Activated T-cell treated with anti-CD3 and anti-CD28 coated beads, Interleukin-2, amount 50 U/mL, for 4 hours (primary cell): Measurements from ENCODE around the gene PCDHB1. TPM values are rescaled to one million over a fixed set of nuclear protein-coding genes. Genes with fewer than 3 reads are reported as not detected.
"Not testable (repeated sequence)": the region's sequence is repeated elsewhere in the genome, so short reads cannot be mapped to it uniquely, and the experiment has no call there.

ENCODE experiments used
- ATAC-seq, 2 donors: fragments of 200-7000 bp; cut with Tn5 transposase; one replicate each; pipeline ENCODE4 v1.10.0; 2021
- DNase-seq: peaks from one replicate; pipeline ENCODE4 v3.0.0-alpha.2; 2020
- H3K27me3 Mint-ChIP-seq: one replicate; pipeline ENCODE4 v1.8.0; 2021; ENCODE audit warnings: low read depth, mixed read lengths
- H3K36me3 Mint-ChIP-seq: one replicate; pipeline ENCODE4 v1.8.0; 2022; ENCODE audit warnings: mixed read lengths; ENCODE audit not compliant: insufficient read depth
- H3K4me1 Mint-ChIP-seq: one replicate; pipeline ENCODE4 v1.8.0; 2021; ENCODE audit warnings: low read depth, mixed read lengths
- H3K4me3 Mint-ChIP-seq: one replicate; pipeline ENCODE4 v1.8.0; 2021; ENCODE audit warnings: mild to moderate bottlenecking, moderate library complexity, mixed read lengths
- H3K9me3 Mint-ChIP-seq: one replicate; pipeline ENCODE4 v1.8.0; 2021; ENCODE audit warnings: mixed read lengths
- total RNA-seq, 3 donors: library from RNA; stranded (reverse); gene quantifications; one replicate each; pipeline ENCODE4 v1.2.1, GENCODE V29; 2021

PCDHB1 gene
- total RNA-seq, 3 donors from 2014 or later, result not detected

DNA sequence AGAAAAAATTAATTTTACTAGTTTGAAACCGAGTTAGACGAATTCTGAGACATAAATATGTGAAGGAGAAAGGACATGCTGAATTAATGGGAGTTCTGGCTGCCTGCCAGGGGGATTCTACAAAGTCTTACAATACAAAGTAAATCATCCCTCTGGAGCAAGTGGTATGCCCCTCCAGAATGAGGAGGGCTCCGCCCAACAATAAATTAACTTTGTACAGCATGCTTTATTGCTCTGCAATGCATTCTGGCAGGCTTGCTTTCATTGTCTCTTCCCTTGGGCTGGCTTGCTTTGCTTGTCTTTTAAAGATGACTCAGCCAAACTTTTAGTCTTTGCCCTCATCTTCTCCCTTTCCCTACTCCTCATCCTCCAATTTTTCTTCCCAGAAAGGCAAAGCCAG is 11.7 kb upstream of the PCDHB1 start:
- no peak overlapping the region for H3K4me3 Mint-ChIP-seq
- no peak for ATAC-seq
- H3K36me3 Mint-ChIP-seq, result no peaks in the 10 kb centered on the region
- no peaks in the 10 kb centered on the region for H3K9me3 Mint-ChIP-seq
- no peaks in the 10 kb centered on the region for H3K4me1 Mint-ChIP-seq
- H3K27me3 Mint-ChIP-seq, result no peaks in the 10 kb centered on the region
- no peak for DNase-seq

- Mint-ChIP-seq H3K27me3 (peaks cover 4% of the 10 kb centered on the region), H3K4me1 (no peaks in the 10 kb centered on the region), H3K36me3 (no peaks in the 10 kb centered on the region), H3K4me3 (no peak overlapping the region), H3K9me3 (no peaks in the 10 kb centered on the region)
- DNase-seq, result no peak
- no peak for ATAC-seq
Observed at GRCh38 chr5:141040093-141040770, 10.9 kb upstream of the PCDHB1 start.

- peaks cover 9% of the 10 kb centered on the region for H3K27me3 Mint-ChIP-seq
- H3K4me3 Mint-ChIP-seq, result no peak overlapping the region
- no peaks in the 10 kb centered on the region for H3K4me1 Mint-ChIP-seq
- DNase-seq (peak; percentile 14), ATAC-seq (peak; percentile 52 to 55)
- H3K9me3 Mint-ChIP-seq, result no peaks in the 10 kb centered on the region
- H3K36me3 Mint-ChIP-seq, result no peaks in the 10 kb centered on the region
Observed at GRCh38 chr5:141040771-141041426, 10.3 kb upstream of the PCDHB1 start.

DNA sequence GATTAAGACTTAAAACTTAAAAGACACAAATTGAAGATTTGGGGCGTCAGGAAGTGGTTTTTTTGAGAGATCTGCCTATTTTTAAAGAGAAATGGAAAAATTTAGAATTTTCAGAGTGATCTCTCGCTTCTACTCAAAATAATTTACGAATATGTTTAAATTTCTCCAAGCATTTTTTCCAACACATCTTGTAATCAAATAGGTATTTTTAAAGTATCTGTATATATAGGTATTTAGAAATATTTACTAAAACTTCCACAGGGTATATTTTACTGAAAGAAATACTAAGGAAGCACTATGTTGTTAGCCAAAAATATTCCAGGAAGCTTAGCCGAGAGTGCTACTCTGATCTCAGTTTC is 9.8 kb upstream of the PCDHB1 start:
- no peak overlapping the region for H3K4me3 Mint-ChIP-seq
- no peaks in the 10 kb centered on the region for H3K36me3 Mint-ChIP-seq
- H3K27me3 Mint-ChIP-seq, result peaks cover 9% of the 10 kb centered on the region
- ATAC-seq (no peak), DNase-seq (no peak)
- H3K9me3 Mint-ChIP-seq, result no peaks in the 10 kb centered on the region
- H3K4me1 Mint-ChIP-seq, result no peaks in the 10 kb centered on the region

GRCh38 chr5:141042555-141042954 is 8.6 kb upstream of the PCDHB1 start:
- H3K4me3 Mint-ChIP-seq, result no peak overlapping the region
- H3K36me3 Mint-ChIP-seq, result no peaks in the 10 kb centered on the region
- no peak for DNase-seq
- H3K27me3 Mint-ChIP-seq, result peaks cover 16% of the 10 kb centered on the region
- no peaks in the 10 kb centered on the region for H3K4me1 Mint-ChIP-seq
- peaks cover 5% of the 10 kb centered on the region for H3K9me3 Mint-ChIP-seq
- no peak for ATAC-seq

DNA sequence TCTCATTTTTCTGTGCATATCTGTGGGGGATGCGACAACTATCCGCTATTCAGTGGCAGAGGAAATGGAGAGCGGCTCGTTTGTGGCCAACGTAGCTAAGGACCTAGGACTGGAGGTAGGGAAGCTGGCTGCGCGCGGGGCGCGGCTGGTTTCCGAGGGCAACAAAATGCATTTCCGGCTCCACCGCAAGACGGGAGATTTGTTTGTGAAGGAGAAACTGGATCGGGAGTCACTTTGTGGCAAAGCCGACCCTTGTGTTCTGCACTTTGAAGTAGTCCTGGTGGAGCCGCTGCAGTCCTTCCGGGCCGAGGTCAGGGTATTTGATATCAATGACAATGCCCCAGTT is 320 bp downstream of the PCDHB1 start:
- peaks cover 4% of the 10 kb centered on the region for H3K36me3 Mint-ChIP-seq
- H3K4me1 Mint-ChIP-seq, result peaks cover 4% of the 10 kb centered on the region
- H3K9me3 Mint-ChIP-seq, result peaks cover 14% of the 10 kb centered on the region
- DNase-seq (no peak), ATAC-seq (no peak)
- H3K27me3 Mint-ChIP-seq, result peaks cover 55% of the 10 kb centered on the region
- peak overlapping the region; percentile 19 for H3K4me3 Mint-ChIP-seq

GRCh38 chr5:141077826-141078225 is 26.7 kb downstream of the PCDHB1 start:
- peaks cover 23% of the 10 kb centered on the region for H3K27me3 Mint-ChIP-seq
- DNase-seq, result no peak
- no peaks in the 10 kb centered on the region for H3K4me1 Mint-ChIP-seq
- H3K4me3 Mint-ChIP-seq, result no peak overlapping the region
- no peak for ATAC-seq
- H3K36me3 Mint-ChIP-seq, result no peaks in the 10 kb centered on the region
- H3K9me3 Mint-ChIP-seq, result peaks cover 14% of the 10 kb centered on the region

DNA sequence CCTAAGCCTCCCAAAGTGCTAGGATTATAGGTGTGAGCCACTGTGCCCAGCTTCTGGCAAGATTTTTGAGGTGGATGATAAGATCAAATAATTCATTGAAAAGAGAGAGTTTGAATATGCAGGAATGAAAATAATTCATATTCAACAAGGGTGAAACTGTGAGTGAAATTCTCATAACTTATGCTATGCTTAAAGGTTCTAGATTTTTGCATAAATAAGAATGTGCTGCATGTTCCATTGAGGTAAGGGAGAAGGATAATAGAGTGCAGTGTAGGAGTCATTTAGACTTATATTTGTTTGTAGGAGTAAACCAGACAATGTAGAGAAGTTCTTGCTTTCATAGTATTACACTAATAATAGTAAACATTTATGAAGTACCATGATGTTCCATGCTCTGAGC is 31.1 kb downstream of the PCDHB1 start:
- Mint-ChIP-seq H3K4me3 (no peak overlapping the region), H3K4me1 (peaks cover 4% of the 10 kb centered on the region), H3K9me3 (peaks cover 9% of the 10 kb centered on the region), H3K36me3 (no peaks in the 10 kb centered on the region), H3K27me3 (peaks cover 45% of the 10 kb centered on the region)
- no peak for ATAC-seq
- DNase-seq, result no peak

GRCh38 chr5:141084487-141084989 is 33.4 kb downstream of the PCDHB1 start:
- ATAC-seq (peak; percentile 72 to 86), DNase-seq (peak; percentile 15)
- H3K4me1 Mint-ChIP-seq, result peaks cover 4% of the 10 kb centered on the region
- H3K4me3 Mint-ChIP-seq, result peak overlapping the region; percentile 83
- H3K36me3 Mint-ChIP-seq, result no peaks in the 10 kb centered on the region
- peaks cover 39% of the 10 kb centered on the region for H3K27me3 Mint-ChIP-seq
- H3K9me3 Mint-ChIP-seq, result no peaks in the 10 kb centered on the region

DNA sequence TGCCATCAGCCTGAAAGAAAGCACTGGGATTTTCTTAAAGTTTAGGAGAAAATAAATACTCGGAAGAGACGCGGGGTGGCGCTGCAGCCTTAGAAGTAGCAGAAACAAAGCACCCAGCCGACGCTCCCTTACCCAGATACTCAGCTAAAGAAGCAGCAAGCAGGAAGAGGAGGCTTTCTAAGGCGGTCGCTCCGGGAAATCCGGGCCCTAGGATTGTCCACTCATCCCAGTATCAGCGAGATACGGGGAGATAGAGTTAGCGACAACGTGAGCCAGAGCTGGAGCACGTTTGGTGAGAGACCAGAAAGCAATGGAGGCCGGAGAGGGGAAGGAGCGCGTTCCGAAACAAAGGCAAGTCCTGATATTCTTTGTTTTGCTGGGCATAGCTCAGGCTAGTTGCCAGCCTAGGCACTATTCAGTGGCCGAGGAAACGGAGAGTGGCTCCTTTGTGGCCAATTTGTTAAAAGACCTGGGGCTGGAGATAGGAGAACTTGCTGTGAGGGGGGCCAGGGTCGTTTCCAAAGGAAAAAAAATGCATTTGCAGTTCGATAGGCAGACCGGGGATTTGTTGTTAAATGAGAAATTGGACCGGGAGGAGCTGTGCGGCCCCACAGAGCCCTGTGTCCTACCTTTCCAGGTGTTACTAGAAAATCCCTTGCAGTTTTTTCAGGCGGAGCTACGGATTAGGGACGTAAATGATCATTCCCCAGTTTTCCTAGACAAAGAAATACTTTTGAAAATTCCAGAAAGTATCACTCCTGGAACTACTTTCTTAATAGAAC is 43.5 kb downstream of the PCDHB1 start, which contains the start of gene PCDHB2:
PCDHB2 (plus strand) TSS at position 135 of the 782 bp plus-strand sequence; CDS start at position 311, 176 bp downstream.
- DNase-seq (no peak), ATAC-seq (no peak)
- peaks cover 29% of the 10 kb centered on the region for H3K9me3 Mint-ChIP-seq
- H3K36me3 Mint-ChIP-seq, result no peaks in the 10 kb centered on the region
- peaks cover 49% of the 10 kb centered on the region for H3K27me3 Mint-ChIP-seq
- no peak within 1 kb of the TSS for H3K4me3 Mint-ChIP-seq
- H3K4me1 Mint-ChIP-seq, result no peaks in the 10 kb centered on the region

GRCh38 chr5:141095263-141095641 is 44.1 kb downstream of the PCDHB1 start:
- no peaks in the 10 kb centered on the region for H3K36me3 Mint-ChIP-seq
- peaks cover 34% of the 10 kb centered on the region for H3K9me3 Mint-ChIP-seq
- ATAC-seq (no peak), DNase-seq (no peak)
- no peak overlapping the region for H3K4me3 Mint-ChIP-seq
- H3K27me3 Mint-ChIP-seq, result peaks cover 51% of the 10 kb centered on the region
- no peaks in the 10 kb centered on the region for H3K4me1 Mint-ChIP-seq

GRCh38 chr5:141096181-141096580 is 45.0 kb downstream of the PCDHB1 start:
- peaks cover 60% of the 10 kb centered on the region for H3K27me3 Mint-ChIP-seq
- ATAC-seq, H3K4me3 Mint-ChIP-seq, H3K4me1 Mint-ChIP-seq, H3K36me3 Mint-ChIP-seq, DNase-seq: not testable (repeated sequence)
- peaks cover 38% of the 10 kb centered on the region for H3K9me3 Mint-ChIP-seq

GRCh38 chr5:141096586-141096985 is 45.4 kb downstream of the PCDHB1 start:
- H3K4me3 Mint-ChIP-seq, DNase-seq, ATAC-seq, H3K4me1 Mint-ChIP-seq, H3K36me3 Mint-ChIP-seq: not testable (repeated sequence)
- Mint-ChIP-seq H3K27me3 (peaks cover 64% of the 10 kb centered on the region), H3K9me3 (peaks cover 41% of the 10 kb centered on the region)

- H3K27me3 Mint-ChIP-seq, result peaks cover 47% of the 10 kb centered on the region
Observed at GRCh38 chr5:141100243-141100805, 49.1 kb downstream of the PCDHB1 start, which contains the start of gene PCDHB3. TSS of gene PCDHB3 (plus strand) at chr5:141100473. CDS start at chr5:141100650, 177 bp downstream.

More at GRCh38 chr5:141100243-141100805, 49.1 kb downstream of the PCDHB1 start, which contains the start of gene PCDHB3:
- no peaks in the 10 kb centered on the region for H3K36me3 Mint-ChIP-seq
- H3K4me1 Mint-ChIP-seq, result no peaks in the 10 kb centered on the region
- peaks cover 19% of the 10 kb centered on the region for H3K9me3 Mint-ChIP-seq
- H3K4me3 Mint-ChIP-seq, result peak within 1 kb of the TSS; percentile 42
- ATAC-seq (no peak), DNase-seq (no peak)
